NCI-H128 (cell line): ENCODE results near the gene PATL1.
"Not testable (repeated sequence)": the region's sequence is repeated elsewhere in the genome, so short reads cannot be mapped to it uniquely, and the experiment has no call there.

Experiments used
- DNase-seq: peaks from one replicate; lab custom pipeline; 2025; ENCODE audit not compliant: unreplicated experiment; lab: John Stamatoyannopoulos, UW

PATL1 gene

GRCh38 chr11:59676205-59676604 lies 7.4 kb upstream of the PATL1 start:
- DNase-seq, result no peak

GRCh38 chr11:59674291-59674690 lies 5.5 kb upstream of the PATL1 start:
- DNase-seq, result no peak

DNA sequence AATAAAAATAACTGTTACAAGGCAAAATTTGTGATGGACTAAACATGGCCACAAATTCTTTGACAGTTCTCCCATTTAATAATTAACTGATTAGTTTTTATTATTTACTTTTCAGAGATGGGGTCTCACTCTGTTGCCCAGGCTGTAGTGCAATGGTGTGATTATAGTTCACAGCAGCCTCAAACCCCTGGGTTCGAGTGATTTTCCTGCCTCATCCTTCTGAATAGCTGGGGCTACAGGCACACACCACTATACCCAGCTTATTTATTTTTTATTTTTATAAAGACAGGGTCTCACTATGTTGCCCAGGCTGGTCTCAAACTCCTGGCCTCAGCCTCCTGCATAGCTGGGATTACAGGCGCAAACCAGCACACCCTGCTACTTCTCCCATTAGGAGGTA lies 4.5 kb upstream of the PATL1 start:
- no peak for DNase-seq

DNA sequence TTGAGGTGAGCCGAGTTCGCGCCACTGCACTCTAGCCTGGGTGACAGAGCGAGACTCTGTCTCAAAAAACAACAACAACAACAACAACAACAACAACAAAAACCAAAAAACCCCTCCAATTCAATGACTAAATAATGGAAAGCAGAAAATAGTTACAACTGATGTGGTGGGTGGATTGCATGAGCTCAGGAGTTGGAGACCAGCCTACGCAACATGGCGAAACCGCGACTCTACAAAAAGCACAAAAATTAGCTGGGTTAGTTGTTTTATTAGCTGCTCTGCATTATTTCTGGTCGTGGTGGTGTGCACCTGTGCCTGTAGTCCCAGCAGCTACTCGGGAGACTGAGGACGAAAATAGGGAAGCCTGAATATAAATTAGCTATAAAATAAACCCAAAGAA lies 2.6 kb upstream of the PATL1 start:
- no peak for DNase-seq

DNA sequence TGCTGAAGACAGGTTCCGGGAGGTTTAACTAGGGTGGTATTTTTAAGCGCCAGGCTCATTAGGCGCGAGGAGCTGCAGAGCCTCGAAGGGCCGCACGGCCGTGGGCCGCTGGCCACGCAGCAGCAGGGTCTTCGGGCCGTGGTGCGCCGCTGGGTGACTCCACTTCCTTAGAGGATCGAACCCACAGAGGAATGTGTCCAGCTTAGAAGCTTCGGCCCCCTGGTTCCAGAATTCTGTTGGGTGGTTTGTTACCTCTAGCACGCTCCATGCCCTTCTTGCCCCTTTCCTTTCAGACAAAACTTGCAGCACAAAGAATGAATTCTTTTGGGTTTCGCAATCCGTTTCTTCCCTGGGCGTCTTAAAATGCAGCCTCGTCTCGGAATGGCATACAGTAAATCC lies 773 bp upstream of the PATL1 start:
- no peak for DNase-seq

DNA sequence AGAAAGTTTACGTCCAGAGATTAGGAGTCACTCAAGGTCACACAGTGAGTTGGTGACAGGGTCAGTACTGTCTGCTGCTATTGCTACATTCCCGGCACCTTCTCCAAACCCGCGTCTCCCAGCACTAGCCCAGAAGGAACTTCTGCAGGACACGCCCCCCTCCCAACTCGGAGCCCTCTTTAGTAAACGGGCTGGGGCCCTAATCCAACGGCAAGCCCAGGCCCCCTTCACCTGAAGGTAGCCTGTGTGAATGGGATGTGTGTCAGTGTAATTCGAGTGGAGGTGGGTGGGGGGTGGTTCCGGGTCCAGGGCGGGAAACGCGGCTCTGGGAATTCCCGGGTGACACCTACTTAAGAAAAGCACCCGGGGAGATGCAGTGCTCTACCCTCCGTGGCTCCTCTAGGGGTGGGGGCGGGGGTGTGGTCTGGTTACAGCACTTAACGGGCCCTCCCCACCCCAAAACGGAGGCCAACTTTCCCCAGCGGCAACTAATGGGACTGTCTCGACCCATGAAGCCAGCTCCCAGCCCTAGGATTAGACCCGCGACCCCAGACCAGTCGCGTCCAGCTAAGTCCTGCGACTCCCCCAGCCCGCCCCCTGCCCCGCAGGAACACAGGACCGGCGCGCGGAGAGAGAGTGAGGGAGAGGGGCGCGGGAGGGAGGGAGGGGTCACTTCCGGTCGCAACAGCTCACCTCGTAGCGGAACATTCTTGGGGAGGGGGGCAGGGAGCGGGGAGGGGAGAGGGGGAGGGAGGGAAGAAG lies 468 bp downstream of the PATL1 start:
- no peak for DNase-seq

DNA sequence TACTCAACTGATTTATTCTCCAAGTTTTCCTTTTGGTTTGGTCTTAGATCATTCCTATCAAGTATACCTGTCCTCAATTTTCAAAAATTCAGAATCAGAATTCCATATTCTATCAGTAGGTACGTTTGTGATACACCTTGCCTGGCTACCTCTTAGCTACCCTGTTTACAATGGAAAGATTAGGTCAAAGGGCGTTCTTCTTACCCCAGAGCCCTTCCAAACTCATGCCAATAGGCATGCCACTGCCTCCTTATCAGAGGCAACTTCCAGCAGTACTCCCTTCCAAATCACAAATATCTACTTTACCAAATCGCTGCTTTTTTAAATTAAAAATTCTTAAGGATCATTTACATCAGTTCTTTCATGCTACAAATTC lies 1.0 kb downstream of the PATL1 start:
- no peak for DNase-seq

DNA sequence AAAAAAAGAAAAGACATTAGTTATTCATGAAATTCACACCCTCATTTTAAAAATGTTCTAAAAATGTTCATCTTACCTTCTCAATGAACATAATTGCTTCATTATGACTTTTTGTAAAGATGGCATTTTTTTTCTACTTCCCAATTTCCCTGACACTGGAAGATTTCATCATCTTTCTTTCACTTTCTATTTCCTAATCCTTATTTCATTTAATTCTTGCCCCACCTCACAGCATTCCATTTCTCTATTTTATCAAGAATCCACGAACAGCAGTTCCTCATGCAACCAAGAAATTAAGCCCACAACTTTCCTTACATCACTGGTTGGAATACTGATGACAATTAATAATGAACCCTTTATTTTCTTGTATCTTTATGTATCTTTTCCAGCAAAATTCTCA lies 1.9 kb downstream of the PATL1 start:
- no peak for DNase-seq

DNA sequence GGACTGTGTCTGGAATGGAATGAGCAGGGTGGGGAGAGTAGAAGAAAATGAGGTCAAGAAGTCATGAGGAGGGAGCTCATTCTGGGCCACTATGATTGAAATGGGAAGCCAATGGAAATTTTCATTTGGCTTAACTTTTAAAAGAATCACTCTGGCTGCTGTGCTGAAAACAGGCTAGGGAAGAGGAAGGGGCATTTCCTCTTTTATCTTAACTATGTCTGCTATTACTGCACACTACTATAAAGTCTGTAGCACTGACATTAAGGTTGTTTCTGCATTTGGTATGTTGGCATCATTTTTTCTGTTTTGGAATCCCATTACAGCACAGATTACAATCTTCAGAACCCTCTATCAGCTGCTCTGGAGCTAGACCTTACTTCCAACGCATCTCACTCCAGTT lies 8.2 kb downstream of the PATL1 start:
- no peak for DNase-seq

DNA sequence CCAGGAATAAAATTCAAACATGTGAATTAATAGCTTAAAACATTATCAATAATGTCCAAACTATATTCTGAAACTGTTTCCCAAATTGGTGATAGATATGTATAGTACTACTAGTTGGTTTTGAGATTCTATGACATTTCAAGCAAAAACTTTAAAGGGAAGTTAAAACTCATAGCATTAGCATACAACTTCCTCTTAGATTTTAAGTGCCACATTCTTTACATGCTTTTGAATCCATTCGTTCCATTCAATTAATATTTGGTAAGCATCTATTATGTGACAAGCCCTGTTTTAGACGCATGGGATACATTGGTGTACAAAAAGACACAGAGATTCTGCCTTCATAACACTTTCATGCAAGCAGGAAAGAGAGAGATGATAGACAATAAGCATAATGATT lies 8.9 kb downstream of the PATL1 start:
- DNase-seq, result no peak

GRCh38 chr11:59658036-59658435 lies 10.8 kb downstream of the PATL1 start:
- no peak for DNase-seq

GRCh38 chr11:59654893-59655292 lies 13.9 kb downstream of the PATL1 start:
- no peak for DNase-seq

DNA sequence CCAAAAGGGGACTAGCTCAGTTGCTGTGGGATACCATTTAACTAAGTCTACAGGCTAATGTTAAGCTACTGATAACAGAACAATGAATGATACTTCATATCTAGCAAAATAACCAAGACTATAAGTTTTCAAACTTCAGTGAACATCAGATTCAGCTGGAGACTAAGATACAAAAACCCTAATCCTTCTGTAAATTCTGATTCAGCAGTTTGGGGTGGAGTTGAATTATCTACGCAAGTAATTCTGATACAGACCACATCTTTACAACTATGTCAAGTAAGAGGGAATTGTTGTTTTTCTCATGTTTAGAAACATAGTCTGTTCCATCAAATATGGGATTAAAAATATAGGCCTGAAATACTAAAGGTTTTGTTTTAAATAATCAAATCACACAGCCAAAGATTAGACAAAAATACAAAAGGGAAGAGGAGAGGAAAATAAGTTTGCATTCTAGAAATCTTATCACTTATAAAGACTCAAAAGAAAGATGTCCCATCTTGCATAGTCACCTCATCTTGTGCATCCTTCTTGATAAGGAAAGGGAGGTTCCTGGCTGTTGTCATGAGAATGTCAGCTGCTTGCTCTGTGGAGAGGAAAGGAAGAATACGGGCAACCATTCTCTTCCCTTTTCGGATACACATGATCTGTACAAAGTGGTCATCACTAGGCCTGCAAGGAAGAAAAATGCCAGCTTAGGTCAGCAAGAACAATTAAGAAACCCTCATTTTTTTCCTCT lies 21.4 kb downstream of the PATL1 start:
- DNase-seq, result no peak

DNA sequence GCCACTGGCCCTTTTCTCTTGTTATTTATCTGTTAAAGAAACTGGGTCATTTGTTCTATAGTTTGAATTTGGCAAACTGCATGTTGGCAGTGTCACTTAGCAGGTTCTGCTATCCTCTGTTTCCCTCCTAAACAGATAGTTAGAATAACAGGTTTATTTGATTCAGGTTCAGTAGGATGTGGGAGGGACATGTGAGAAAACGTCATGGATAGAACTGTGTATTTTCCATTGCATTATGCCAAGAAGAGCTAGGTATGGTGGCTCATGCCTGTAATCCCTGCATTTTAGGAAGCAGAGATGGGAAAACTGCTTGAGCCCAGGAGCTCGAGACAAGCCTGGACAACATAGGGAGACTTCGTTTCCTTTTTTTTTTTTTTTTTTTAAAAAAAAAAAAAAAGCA lies 24.3 kb downstream of the PATL1 start:
- no peak for DNase-seq

DNA sequence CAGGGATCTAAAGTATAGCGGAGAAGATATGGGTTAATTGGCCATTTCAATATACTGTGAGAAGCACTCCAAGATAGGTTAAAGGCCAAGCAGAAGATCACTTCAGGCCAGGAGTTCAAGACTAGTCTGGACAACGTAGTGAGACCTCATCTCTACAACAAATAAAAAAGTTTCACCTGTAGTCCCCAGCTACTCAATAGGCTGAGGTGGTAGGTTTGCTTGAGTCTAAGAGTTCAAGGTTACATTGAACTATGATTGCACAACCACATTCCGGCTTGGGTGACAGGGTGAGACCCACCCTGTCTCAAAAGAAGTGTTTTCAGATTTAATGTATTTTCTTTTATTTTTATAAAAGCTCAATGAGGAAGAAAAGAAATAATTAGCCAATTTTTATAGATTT lies 25.4 kb downstream of the PATL1 start:
- DNase-seq, result no peak

DNA sequence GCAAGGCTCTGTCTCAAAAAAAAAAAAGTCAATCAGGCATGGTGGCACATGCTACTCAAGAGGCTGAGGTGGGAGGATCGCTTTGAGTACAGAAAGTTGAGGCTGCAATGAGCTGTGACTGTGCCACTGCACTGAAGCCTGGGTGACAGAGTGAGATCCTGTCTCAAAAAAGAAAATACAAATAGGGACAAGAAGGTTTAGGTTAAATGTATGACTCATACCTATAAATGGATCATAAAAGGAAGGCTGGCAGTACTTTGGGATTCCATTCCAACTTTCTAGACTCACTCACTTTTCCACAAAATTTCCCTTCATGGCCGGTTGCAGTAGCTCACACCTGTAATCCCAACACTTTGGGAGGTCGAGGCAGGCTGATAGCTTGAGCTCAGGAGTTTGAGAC lies 27.7 kb downstream of the PATL1 start:
- DNase-seq, result no peak

GRCh38 chr11:59630493-59630892 lies 38.3 kb downstream of the PATL1 start:
- no peak for DNase-seq

GRCh38 chr11:59629996-59630395 lies 38.8 kb downstream of the PATL1 start:
- no peak for DNase-seq

GRCh38 chr11:59626969-59627368 lies 41.9 kb downstream of the PATL1 start:
- not testable (repeated sequence) for DNase-seq

DNA sequence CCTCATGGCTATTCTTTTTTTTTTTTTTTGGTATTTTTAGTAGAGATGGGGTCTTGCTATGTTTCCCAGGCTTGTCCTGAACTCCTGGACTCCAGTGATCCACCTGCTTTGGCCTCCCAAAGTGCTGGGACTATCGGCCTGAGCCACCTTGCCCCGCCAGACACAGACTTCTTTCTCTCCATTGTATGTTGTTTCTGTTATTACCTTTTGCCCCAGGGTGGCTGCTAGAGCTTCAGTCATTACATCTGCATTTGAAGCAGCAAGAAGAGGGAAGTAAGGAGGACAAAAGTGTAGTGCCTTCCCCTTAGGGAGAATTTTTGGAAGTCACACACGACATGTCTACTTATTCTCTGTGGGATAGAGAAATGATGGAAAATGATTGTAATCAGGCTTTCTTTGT lies 43.1 kb downstream of the PATL1 start:
- DNase-seq, result no peak

GRCh38 chr11:59617876-59618275 lies 51.0 kb downstream of the PATL1 start:
- DNase-seq, result no peak

DNA sequence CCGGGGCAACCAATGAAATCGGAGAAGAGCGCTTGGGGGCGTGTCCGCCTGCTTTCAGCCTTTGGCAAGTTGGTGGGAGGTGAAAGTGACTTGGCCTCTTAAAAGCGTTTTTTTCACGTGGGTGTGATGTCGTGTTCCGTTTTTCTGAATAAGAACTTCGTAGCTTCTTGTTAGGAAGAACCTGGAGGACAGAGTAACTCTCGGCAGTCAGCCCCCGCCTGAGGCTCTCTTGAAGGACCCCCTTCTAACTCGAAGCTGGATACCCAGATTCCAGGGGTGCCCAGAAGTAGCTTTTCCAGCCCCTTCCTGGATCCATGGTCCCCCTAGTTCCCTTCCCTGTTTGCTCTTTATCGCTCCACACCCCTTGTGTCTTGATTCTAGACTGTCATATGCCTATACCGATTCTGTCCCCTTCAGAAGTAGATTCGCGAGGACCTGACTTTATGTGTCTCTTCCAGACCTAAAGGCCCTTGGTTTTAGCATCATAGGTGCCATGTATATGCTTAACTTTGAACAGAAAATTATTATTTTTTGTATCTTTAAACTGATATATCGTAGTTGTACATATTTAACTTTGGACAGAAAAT lies 52.3 kb downstream of the PATL1 start:
- DNase-seq, result no peak
